GM18861 (cell line): ENCODE data around the gene PHAF1.

Source experiments
- ATAC-seq: cut with Tn5 transposase; IDR thresholded peaks from one replicate; pipeline ENCODE4 v1.9.1; 2021; ENCODE audit not compliant: unreplicated experiment

The PHAF1 gene

GRCh38 chr16:67177743-67178699 is 68.3 kb downstream of the PHAF1 start:
- ATAC-seq, result no peak

- ATAC-seq, result no peak
Measured at GRCh38 chr16:67179421-67180080, 69.8 kb downstream of the PHAF1 start.

GRCh38 chr16:67180166-67180565 is 70.4 kb downstream of the PHAF1 start:
- no peak for ATAC-seq

GRCh38 chr16:67181346-67181745 is 71.6 kb downstream of the PHAF1 start:
- ATAC-seq, result no peak

GRCh38 chr16:67182288-67182687 is 72.5 kb downstream of the PHAF1 start:
- ATAC-seq, result no peak

GRCh38 chr16:67183284-67183626 is 73.5 kb downstream of the PHAF1 start:
- no peak for ATAC-seq

- peak; percentile 71 for ATAC-seq
Measured at GRCh38 chr16:67183627-67184452, 74.1 kb downstream of the PHAF1 start, which contains the start of gene MATCAP1. Gene MATCAP1, minus strand, starts transcription at chr16:67183963. Its CDS starts 3,353 bp downstream, at chr16:67180610.

- ATAC-seq, result no peak
Measured at GRCh38 chr16:67184453-67184994, 74.8 kb downstream of the PHAF1 start.

GRCh38 chr16:67184995-67185650 is 75.4 kb downstream of the PHAF1 start:
- peak; percentile 27 for ATAC-seq

GRCh38 chr16:67185651-67186134 is 76.0 kb downstream of the PHAF1 start:
- no peak for ATAC-seq

GRCh38 chr16:67186550-67186950 is 76.8 kb downstream of the PHAF1 start:
- no peak for ATAC-seq

- no peak for ATAC-seq
Measured at GRCh38 chr16:67187175-67187890, 77.6 kb downstream of the PHAF1 start.

GRCh38 chr16:67188323-67188722 is 78.6 kb downstream of the PHAF1 start:
- no peak for ATAC-seq

GRCh38 chr16:67188798-67189197 is 79.1 kb downstream of the PHAF1 start:
- no peak for ATAC-seq

- ATAC-seq, result no peak
Measured at GRCh38 chr16:67190041-67190440, 80.3 kb downstream of the PHAF1 start, which contains the start of gene EXOC3L1. Gene EXOC3L1, minus strand, starts transcription at chr16:67190136. Its CDS starts 460 bp downstream, at chr16:67189676.

GRCh38 chr16:67190448-67191399 is 81.0 kb downstream of the PHAF1 start:
- no peak for ATAC-seq

- ATAC-seq, result peak; percentile 10
Measured at GRCh38 chr16:67191411-67191994, 81.8 kb downstream of the PHAF1 start.
